ENCODE data around the gene CLEC5A.
A peak's percentile ranks its signal among the peaks of the same experiment; 100 is the strongest.

GRCh38 chr7:141975806-141976523, 29.2 kb upstream of the CLEC5A start:
- TF ChIP-seq CTCF (IDR thresholded peaks at IDR 0.05; ENCODE audit: insufficient read depth, low read length), result peak; percentile 87
- no peak for TF ChIP-seq GABPA (IDR thresholded peaks at IDR 0.05; ENCODE audit: low read depth)

Measured in HL-60 (cell line).